ENCODE results near the gene C15orf39. TPM values are rescaled to one million over a fixed set of nuclear protein-coding genes. Genes with fewer than 3 reads are reported as not detected.

Gene C15orf39
- total RNA-seq, 2 experiments from 2014 or later = 62.8 to 63.0 TPM

DNA sequence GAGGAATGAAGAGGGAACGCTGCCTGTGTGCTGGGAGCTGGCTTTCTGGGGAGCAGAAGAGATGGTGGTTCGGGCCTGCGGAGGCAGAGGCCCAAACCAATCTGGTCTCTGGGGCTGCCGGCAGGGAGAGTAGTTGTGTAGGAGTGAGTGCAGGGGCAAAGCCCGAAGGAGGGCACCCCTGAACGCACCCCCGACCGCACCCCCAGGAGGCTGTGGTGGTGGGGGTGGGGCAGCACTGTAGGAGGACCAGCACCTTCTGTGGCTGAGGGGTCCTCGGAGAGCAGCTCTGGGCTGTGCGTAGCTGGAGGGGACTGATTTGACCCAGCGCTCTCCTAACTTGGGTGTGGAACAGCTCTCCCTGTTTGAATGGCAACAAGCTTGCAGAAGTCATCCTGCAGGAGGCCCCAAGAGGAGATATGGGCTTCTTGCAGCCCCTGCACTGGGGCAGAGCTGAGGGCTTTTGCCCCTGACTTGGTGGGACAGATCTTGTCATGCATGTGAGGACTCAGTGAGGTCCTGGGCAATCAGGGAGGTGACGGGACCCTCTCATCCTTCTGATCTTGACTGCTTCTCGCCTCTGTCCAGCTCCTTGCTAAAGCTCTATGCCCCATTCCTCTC, 26.1 kb downstream of the C15orf39 start:
- ATAC-seq (no peak), DNase-seq (no peak)
- CTCF ChIA-PET = no interaction called here
- no peak overlapping the region for H3K27ac Mint-ChIP-seq
- H3K4me3 Mint-ChIP-seq = no peak overlapping the region
- no peaks in the 10 kb centered on the region for H3K9me3 Mint-ChIP-seq (ENCODE audit: low read depth)
- no peaks in the 10 kb centered on the region for H3K4me1 Mint-ChIP-seq
- peaks cover 3% of the 10 kb centered on the region for H3K27me3 Mint-ChIP-seq
- no peaks in the 10 kb centered on the region for H3K36me3 Mint-ChIP-seq

DNA sequence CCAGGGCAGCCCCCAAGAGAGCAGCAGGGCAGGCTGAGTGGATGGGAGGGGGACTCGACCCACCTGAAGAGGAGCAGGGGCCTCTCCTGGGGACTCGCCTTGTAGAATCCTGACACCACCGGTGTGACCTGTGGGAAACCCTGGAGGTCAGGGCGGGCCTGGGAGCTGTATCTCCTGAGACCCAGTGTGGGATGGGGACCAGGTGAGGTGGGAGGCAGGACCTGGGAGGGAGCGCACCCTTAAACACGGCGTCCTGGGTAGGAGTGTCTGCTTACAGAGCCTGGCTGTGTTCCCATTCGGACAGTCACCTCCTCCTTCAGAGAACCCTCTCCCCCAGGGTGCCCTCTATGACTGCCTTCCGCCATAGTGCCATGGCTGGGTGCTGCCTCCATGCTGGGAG, 27.1 kb downstream of the C15orf39 start:
- no peak for DNase-seq
- Mint-ChIP-seq H3K27ac (no peak overlapping the region), H3K4me1 (no peaks in the 10 kb centered on the region), H3K9me3 (ENCODE audit: low read depth) (no peaks in the 10 kb centered on the region), H3K36me3 (no peaks in the 10 kb centered on the region), H3K27me3 (peaks cover 3% of the 10 kb centered on the region), H3K4me3 (no peak overlapping the region)
- CTCF ChIA-PET = interaction anchor here (0.6 kb wide), 1 partner anchor 24 kb away, joined by 3 read pairs; no protein-coding TSS in a partner anchor
- ATAC-seq = no peak

DNA sequence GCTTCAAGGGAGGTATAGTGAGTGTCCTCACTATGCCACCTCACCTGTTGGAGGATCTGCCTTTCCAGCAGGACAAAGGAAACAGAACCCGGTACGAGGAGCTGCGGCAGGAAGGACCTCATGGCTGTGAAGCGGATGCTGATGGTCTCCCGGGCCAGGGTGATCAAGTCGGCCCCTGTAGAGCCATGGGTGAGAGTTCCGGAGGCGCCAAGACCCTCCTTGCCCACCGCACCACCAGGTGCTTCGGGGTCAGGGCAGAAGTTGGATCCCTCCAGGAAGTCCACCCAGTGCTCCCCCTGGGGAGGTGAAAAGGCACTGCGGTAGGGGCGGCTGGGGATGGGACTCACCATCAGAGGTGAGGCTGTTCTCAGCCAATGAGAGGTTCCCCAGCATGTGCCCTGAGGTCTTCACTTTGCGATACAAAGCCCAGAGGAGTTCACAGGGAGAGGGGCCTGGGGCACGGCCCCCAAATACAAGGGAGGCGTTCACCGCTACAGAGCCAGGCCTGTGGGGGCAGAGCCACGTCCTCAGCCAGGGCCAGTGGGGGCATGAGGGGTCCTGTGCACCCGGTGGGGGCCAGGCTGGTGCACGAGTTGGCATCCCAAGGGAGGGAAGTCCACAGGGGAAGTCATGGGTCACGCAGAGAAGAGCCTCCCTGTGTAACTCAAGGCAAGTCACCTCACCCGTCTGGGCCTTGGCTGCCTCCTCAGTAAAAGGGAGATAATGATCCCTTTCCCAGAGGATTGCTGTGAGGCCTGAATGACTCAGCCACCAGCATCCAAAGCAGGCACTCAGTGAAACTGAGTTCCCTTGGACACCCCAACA, 27.7 kb downstream of the C15orf39 start:
- Mint-ChIP-seq H3K4me1 (no peaks in the 10 kb centered on the region), H3K27ac (no peak overlapping the region), H3K36me3 (no peaks in the 10 kb centered on the region), H3K27me3 (peaks cover 3% of the 10 kb centered on the region), H3K9me3 (ENCODE audit: low read depth) (no peaks in the 10 kb centered on the region), H3K4me3 (no peak overlapping the region)
- no peak for ATAC-seq
- CTCF ChIA-PET = no interaction called here
- DNase-seq = no peak

DNA sequence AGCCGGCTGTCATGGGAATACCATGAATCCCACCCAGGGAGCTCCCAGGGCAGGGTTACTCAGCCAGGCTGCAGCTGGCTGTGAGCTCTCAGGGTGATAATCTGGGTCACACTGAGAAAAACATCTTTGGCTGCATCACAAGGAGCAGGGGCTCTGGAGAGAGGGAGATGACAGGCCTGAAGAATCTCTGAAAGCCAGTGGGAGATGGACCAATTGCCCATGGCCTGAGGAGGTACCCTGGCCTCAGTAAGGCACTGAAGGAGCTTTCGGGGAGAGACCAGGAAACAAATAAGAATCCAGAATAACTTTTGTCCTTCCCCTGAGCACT, 28.3 kb downstream of the C15orf39 start:
- Mint-ChIP-seq H3K36me3 (no peaks in the 10 kb centered on the region), H3K4me3 (no peak overlapping the region), H3K27me3 (peaks cover 5% of the 10 kb centered on the region), H3K9me3 (ENCODE audit: low read depth) (no peaks in the 10 kb centered on the region), H3K4me1 (no peaks in the 10 kb centered on the region), H3K27ac (no peak overlapping the region)
- ATAC-seq (no peak), DNase-seq (no peak)
- CTCF ChIA-PET = no interaction called here

DNA sequence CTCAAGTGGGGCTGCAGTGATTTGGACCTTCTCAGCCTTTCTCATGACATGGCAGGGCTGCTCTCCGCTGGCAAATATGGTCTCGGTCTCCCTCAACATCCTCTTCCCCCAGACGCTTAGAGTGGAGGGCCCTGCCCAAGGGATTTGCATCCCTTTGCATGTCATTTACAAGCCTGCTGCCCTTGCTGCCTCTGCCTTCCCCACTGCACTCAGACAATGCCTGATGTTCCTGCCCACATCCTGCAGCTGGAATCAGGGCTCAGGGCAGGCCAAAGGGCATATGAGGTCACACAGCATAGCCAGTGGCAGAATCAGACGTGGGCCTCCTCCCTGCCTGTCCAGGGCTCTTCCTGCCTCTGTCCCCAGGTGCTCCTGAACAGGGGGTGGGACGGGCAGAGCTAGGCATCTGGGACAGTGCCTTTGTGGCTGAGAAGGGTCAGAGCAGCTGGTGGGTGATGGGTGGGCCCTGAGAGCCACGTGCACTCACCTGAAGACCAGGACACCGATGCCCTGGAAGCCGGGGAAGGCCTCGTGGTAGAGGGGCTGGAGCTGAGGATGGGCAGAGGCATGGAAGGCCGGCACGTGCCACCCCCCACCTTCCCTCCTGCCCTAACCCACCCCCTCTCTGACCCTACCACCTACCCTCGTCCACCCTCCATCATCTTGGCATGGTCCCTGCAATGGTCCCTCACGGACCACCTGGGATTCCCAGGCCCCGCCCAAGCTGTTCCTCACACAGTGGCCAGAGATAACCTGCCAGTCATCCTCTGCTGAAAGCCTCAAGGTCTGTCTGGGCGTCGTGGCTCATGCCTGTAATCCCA, 29.1 kb downstream of the C15orf39 start:
- H3K36me3 Mint-ChIP-seq = no peaks in the 10 kb centered on the region
- no peak for ATAC-seq
- CTCF ChIA-PET = interaction anchor here (0.7 kb wide), 1 partner anchor 15 kb away, joined by 3 read pairs; no protein-coding TSS in a partner anchor

DNA sequence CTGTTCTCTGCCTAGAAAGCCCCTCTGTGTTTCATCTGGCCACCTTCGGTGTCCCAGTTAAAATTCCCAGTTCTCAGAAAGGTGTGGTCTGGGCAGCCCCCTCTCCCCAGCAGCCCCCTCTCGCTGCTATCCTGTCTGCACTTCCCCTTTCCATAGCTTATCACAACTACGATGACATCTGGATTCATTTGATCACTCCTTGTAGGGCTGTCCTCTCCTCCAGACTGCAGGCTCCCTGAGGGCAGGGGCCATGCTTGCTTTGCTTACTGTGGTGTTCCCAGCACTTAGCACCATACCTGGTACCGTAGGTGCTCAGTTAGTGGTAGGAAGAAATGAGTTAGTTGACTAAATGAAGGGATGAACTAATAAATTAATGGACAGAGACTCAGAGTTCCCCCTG, 30.2 kb downstream of the C15orf39 start:
- Mint-ChIP-seq H3K36me3 (no peaks in the 10 kb centered on the region), H3K27me3 (peaks cover 7% of the 10 kb centered on the region), H3K4me1 (no peaks in the 10 kb centered on the region), H3K9me3 (ENCODE audit: low read depth) (no peaks in the 10 kb centered on the region), H3K27ac (no peak overlapping the region), H3K4me3 (no peak overlapping the region)
- CTCF ChIA-PET = no interaction called here
- DNase-seq (no peak), ATAC-seq (no peak)

More for the DNA sequence above, 29.1 kb downstream of the C15orf39 start:
- DNase-seq = no peak
- H3K27ac Mint-ChIP-seq = no peak overlapping the region
- no peaks in the 10 kb centered on the region for H3K4me1 Mint-ChIP-seq
- H3K27me3 Mint-ChIP-seq = peaks cover 7% of the 10 kb centered on the region
- H3K9me3 Mint-ChIP-seq (ENCODE audit: low read depth) = no peaks in the 10 kb centered on the region
- no peak overlapping the region for H3K4me3 Mint-ChIP-seq

DNA sequence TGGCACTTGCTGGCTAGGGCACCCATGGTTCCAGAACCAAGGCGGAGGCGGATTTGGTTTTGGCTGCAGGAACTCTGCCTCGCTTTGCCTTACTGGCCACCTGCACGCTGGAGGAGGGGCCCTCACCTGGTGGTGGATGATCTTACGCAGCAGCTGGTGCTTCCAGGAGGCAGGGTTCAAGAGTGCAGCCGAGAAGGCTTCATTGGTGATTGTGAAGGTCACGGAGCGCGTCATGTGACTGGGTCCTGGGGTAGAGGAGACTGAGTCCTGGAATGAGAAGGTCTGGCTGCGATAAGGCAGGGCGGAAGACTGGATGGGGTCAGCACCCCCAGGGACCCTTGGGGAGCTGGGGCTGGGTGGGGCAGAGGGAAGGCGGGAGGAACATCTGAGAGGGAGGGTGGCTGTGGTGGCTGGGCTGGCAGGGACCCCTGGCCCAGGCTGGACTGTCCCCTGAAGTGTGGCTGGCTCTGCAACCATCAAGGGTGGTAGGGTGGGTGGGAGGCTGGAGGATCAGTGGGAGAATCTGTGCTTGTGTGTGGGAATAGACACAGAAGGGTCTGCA, 30.7 kb downstream of the C15orf39 start:
- no peak for ATAC-seq
- Mint-ChIP-seq H3K27me3 (peaks cover 5% of the 10 kb centered on the region), H3K4me1 (no peaks in the 10 kb centered on the region), H3K9me3 (ENCODE audit: low read depth) (no peaks in the 10 kb centered on the region), H3K36me3 (no peaks in the 10 kb centered on the region), H3K27ac (no peak overlapping the region), H3K4me3 (no peak overlapping the region)
- no peak for DNase-seq
- CTCF ChIA-PET = no interaction called here

DNA sequence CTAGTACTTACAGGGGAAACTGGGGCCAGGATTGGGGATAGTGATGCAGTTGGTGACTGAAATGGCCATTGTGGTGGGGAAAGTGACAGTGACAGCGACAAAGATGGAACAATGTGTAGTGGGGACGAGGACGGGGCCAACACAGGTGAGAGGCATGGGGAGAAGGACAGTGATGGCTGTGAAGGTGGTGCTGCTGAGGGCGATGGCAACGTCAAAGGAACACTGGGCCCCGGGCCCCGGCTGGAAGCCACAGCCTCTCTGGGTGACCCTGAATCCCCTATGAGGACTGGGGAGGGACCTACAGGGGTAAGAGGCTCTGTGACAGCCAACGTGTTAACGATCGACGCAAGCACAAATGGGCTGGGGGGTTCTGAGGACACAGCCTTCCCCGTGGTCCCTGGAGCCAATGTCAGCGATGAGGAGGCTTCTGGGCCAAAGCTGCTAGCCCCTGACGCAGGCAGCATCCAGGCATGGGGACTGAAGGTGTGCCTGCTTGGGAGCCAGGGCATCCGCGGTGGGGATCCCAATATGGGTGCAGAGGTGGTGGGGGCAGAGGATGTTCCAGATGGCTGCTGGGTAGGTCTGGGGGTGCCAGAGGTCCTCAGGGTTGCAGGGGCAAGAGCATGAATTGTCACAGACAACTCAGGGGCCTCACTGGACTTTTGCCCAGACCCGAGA, 31.3 kb downstream of the C15orf39 start:
- Mint-ChIP-seq H3K27ac (no peak overlapping the region), H3K9me3 (ENCODE audit: low read depth) (no peaks in the 10 kb centered on the region)
- CTCF ChIA-PET = no interaction called here

DNA sequence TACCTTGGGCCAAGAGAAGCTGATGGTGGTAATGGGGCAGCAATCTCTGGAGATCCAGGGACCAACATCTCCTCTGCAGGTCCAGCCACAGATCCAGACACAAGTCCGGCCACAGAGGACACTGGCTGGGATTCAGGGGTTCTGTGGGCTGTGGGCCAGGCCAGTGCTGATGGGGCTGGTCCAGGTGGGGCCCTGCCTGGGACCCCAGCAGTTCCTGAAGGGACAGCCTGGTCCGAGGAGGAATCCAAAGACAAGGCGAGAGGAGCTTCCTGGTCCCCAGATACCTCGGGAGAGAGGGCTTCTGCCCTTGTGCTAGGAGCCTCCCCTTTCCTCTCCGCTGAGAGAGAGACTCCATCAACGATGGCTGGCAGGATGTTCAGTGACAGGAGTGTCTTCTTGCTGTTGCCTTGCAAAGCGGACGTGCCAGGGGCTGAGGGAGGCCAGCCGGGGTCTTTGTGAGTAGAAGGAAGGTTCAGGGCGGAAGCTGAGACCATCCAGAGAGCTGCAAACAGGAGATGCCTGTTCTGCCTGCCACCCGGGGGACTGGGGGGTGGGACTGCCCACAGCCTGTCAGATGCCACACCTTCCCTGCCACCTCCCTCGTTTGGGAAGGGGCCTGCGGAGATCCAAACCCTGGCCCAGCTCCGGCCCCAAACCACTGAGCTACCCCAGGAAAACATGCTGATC, 32.0 kb downstream of the C15orf39 start:
- no peak overlapping the region for H3K27ac Mint-ChIP-seq
- H3K9me3 Mint-ChIP-seq (ENCODE audit: low read depth) = no peaks in the 10 kb centered on the region
- H3K4me3 Mint-ChIP-seq = no peak overlapping the region
- DNase-seq (no peak), ATAC-seq (no peak)
- no peaks in the 10 kb centered on the region for H3K36me3 Mint-ChIP-seq
- CTCF ChIA-PET = interaction anchor here (2.2 kb wide), 1 partner anchor 196 kb away, joined by 6 read pairs; no protein-coding TSS in a partner anchor
- H3K27me3 Mint-ChIP-seq = peaks cover 4% of the 10 kb centered on the region
- H3K4me1 Mint-ChIP-seq = no peaks in the 10 kb centered on the region

More for the DNA sequence above, 31.3 kb downstream of the C15orf39 start:
- no peak for DNase-seq
- no peak overlapping the region for H3K4me3 Mint-ChIP-seq
- no peaks in the 10 kb centered on the region for H3K36me3 Mint-ChIP-seq
- H3K27me3 Mint-ChIP-seq = peaks cover 4% of the 10 kb centered on the region
- no peaks in the 10 kb centered on the region for H3K4me1 Mint-ChIP-seq
- no peak for ATAC-seq

DNA sequence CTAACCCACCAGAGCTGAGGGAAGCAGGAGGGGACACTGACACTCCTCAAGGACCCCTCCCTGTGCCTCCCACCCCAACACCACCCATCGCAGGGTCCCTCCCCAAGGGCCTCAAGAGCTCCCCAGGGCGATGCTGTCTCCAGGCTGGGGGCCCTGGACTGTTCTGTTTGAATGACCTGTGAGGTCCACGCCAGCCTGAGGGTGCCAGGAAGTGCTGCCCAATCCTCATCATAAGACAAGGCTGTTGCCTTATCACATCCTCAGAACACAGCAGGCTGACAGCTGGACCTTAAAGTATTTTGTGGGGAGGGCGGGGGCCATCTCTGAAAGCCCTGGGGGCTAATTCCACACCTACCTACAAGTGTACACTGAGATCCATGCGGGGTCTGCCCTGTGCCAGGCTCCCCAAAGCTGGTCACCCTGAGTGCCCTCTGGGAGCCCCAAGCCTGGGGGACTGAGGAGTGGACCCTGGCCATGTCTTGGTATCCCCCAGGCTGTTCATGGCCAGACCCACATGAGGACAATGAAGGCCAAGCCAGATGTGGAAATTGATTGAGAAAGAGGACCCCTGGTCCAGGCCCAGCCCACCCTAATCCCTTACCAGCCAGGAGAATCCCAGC, 32.6 kb downstream of the C15orf39 start:
- CTCF ChIA-PET = interaction anchor here (2.2 kb wide), 1 partner anchor 197 kb away, joined by 6 read pairs; no protein-coding TSS in a partner anchor
- no peaks in the 10 kb centered on the region for H3K9me3 Mint-ChIP-seq (ENCODE audit: low read depth)
- H3K36me3 Mint-ChIP-seq = no peaks in the 10 kb centered on the region
- H3K4me1 Mint-ChIP-seq = peaks cover under 1% of the 10 kb centered on the region
- H3K27me3 Mint-ChIP-seq = peaks cover 8% of the 10 kb centered on the region
- H3K4me3 Mint-ChIP-seq = no peak overlapping the region
- no peak for DNase-seq
- H3K27ac Mint-ChIP-seq = no peak overlapping the region
- ATAC-seq = no peak

DNA sequence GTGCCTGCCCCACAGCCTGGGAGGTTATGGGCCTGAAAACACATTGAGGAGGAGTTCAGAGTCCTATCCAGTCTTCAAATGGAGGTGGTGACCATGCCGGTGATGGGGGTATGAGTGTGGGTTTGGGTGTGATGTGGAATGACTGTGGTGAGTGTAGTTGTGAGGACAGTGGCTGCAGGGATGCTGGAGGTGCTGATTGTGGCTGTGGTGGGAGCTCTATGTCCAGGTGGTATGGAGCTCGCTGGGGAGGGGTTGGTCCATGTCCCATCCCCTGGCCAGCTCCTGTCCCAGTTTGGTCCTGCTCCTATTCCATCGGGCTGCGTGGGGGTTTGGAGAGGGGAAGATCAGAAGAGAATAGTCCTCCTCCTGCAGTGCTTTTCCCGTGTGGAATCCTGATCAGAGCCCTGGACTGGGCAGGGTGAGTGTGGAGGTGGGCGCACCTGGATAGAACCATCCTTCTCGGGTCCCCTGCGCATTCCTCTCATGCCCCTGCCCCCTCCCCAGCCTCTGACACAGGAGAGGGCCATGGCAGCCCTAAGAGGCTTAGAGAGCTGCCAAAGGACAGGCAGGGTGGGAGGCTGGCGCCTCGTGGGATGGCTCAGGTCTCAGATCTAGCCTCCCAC, 33.5 kb downstream of the C15orf39 start:
- ATAC-seq = no peak
- Mint-ChIP-seq H3K4me1 (peaks cover 5% of the 10 kb centered on the region), H3K27me3 (peaks cover 10% of the 10 kb centered on the region), H3K9me3 (ENCODE audit: low read depth) (no peaks in the 10 kb centered on the region), H3K27ac (no peak overlapping the region), H3K36me3 (no peaks in the 10 kb centered on the region), H3K4me3 (no peak overlapping the region)
- DNase-seq = peak; percentile 30
- CTCF ChIA-PET = interaction anchor here (2.2 kb wide), 1 partner anchor 198 kb away, joined by 6 read pairs; no protein-coding TSS in a partner anchor

All from activated CD8-positive, alpha-beta memory T cell treated with anti-CD3 and anti-CD28 coated beads, Interleukin-2, amount 10 ng/mL, durations not matched to agents 7 days and 5 days (primary cell).